GDM1 (cell line): ENCODE data around the gene LEUTX.

Experiments
- DNase-seq: peaks from one replicate; lab custom pipeline; 2025; lab: John Stamatoyannopoulos, UW

LEUTX gene

GRCh38 chr19:39824143-39825092 is 45.8 kb downstream of the LEUTX start:
- DNase-seq, result peak; percentile 77

GRCh38 chr19:39825093-39825463 is 46.4 kb downstream of the LEUTX start:
- DNase-seq, result no peak

- DNase-seq, result no peak
Observed at GRCh38 chr19:39825531-39826076, 47.0 kb downstream of the LEUTX start.

- DNase-seq, result no peak
Observed at GRCh38 chr19:39826311-39826945, 47.8 kb downstream of the LEUTX start.

- no peak for DNase-seq
Observed at GRCh38 chr19:39827216-39827615, 48.6 kb downstream of the LEUTX start.

- DNase-seq, result no peak
Observed at GRCh38 chr19:39828015-39828653, 49.5 kb downstream of the LEUTX start.

- no peak for DNase-seq
Observed at GRCh38 chr19:39828654-39829032, 50.0 kb downstream of the LEUTX start.

- no peak for DNase-seq
Observed at GRCh38 chr19:39829702-39830275, 51.1 kb downstream of the LEUTX start.

GRCh38 chr19:39830406-39830805 is 51.8 kb downstream of the LEUTX start:
- DNase-seq, result no peak

- no peak for DNase-seq
Observed at GRCh38 chr19:39830847-39831246, 52.2 kb downstream of the LEUTX start.

GRCh38 chr19:39831679-39832078 is 53.0 kb downstream of the LEUTX start:
- no peak for DNase-seq

GRCh38 chr19:39832341-39833083 is 53.9 kb downstream of the LEUTX start:
- DNase-seq, result no peak

- DNase-seq, result no peak
Observed at GRCh38 chr19:39833160-39833463, 54.5 kb downstream of the LEUTX start.

- peak; percentile 78 for DNase-seq
Observed at GRCh38 chr19:39833464-39834286, 55.0 kb downstream of the LEUTX start, which contains the start of gene DYRK1B. DYRK1B (minus strand) TSS chr19:39834162; CDS start chr19:39831867, 2,295 bp downstream.

- no peak for DNase-seq
Observed at GRCh38 chr19:39834287-39834841, 55.7 kb downstream of the LEUTX start.
